HG03442 (cell line): ENCODE measurements around the gene COL27A1.
"Not testable (repeated sequence)": the region's sequence is repeated elsewhere in the genome, so short reads cannot be mapped to it uniquely, and the experiment has no call there.

Source experiments
- ATAC-seq: cut with Tn5 transposase; IDR thresholded peaks from one replicate; pipeline ENCODE4 v1.9.1; 2021; ENCODE audit warnings: mild to moderate bottlenecking, moderate library complexity; ENCODE audit not compliant: unreplicated experiment

Gene COL27A1

DNA sequence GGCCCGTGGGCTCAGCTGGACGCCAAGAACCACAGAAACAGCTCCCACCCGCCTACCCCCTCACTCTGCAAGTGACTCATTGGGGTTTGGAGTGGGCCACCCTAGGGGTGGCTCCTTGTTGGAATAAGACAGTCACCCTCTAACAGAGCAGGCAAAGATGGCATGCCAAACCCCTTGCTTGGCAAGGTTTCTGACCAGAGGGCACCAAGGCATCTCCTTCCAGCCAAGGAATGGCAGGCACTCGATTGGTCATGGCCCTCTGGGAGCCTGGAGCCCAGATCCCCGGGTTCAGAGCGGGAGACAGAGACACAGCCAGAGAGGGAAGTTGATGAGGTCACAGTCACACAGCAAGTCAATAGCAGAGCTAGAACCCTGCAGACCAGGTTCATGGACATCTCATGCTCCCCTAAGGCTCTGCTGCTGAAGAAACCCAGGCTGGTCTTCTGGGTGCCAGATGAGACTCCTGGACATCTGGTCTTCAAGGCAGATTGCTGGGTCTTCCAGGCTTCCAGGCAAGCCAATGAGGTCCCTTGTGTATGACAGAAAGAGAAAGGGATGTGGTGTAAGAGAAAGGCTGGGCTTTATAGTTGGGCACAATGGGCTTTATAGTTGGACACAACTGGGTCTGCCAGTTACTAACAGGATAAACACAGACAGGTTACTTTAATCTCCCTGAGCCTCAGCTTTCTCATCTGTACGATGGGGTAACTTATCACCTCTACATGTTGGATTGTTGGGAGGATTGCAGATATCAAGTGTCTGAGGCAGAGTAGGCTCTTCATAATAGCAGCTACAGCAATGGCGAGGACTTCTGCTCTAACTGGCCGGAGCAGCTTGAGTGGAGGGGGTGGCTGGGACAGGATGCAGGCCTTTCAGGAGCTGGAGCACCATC lies 33.0 kb upstream of the COL27A1 start:
- no peak for ATAC-seq

DNA sequence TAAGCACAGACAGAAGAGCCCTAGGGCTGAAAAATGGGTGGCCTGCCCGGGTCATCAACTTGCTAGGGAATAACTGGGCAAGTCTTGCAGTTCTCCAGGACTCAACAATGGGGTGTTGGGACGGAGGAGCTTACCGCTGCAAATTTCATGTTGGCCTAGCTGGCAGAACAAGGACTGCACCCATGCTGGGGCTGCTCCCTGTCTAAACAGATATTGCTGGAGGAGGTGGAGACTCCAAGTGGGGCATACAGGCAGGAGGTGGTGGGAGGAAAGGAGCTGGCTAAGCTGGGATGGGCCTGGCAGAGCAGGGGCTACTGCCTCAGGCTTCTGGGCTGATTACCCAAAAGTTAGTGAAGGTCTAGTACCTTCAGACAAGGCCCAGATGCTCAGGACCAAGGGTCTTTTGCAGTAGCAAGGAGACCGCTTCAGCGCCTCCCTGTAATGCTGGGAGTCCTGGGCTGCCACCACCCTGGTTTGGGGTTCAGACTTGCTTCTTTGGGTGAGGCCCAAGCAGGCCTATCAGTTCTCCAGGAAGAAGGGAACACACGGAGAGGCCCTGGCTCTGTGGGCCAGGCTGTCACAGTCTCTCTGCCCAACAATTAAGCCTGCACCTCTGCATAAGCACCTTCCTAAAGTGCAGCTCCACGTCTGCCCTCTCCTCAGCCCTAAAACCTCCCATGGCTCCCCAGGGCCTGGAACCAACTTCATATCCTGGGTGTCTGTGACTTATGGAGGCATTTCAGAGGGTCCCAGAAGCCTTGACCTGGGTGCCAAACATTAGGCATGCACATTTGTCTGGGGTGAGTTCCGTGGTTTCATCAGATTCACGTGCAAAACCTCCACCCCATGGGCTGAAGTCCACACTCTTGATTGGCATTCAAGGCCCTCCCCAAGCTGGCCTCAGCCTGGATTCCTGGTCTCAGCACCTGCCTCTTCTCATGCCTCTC lies 32.0 kb upstream of the COL27A1 start:
- no peak for ATAC-seq

DNA sequence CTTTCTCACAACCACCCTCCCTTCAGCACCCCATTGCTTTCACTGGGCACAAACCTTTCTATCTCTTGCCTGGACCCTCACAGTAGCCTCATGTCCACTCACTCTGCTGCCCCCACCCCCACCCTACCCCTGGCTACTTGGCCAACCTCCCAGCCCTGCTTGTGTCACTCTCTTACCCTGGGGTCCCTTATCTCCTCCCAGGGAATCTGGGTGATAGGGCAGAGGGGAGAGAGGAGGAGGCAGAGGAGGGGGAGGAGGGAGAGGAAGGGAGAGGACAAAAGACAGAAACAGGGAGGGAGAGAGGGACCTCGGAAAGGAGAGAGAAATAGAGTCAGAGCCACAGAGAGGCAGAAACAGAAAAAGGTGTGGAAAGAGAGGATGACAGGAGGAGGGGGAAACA lies 31.2 kb upstream of the COL27A1 start:
- no peak for ATAC-seq

DNA sequence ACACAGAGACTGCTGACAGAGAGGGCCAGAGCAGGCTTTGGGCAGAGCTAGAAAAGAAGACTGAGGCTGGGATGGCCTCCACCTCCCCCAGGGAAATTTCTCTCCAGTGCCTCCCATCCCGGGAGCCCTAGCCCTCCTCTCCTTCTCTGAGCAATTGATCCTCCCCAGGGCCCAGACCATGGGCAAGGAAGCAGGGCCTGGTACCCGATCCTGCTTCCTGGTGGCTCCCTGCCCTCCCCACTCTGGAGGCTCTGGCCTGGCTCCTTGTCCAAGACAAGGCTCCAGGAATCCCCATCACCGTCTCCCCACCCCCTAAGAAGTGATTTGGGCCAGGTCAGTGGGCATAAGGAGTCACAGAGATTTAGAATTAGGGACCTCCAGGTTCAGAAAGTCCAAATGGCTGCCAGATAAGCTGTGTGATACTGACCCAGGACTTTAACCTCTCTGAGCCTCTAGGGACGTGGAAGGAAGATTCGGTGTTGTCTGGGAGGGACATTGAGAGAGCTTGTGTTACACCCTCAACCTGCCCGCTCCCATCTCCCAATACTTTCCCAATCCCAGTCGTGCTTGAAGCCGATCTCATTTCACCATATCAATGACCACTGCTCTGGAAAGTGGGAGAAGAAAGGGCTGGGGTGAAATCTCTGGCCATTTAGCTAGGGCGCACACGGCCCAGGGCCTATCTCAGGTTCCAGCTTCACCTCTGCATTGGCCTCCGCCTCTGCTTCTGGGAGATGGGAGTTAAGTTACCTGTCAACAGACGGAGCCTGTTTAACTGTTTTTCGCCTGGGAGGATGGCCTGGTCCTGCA lies 30.5 kb upstream of the COL27A1 start:
- ATAC-seq = no peak

DNA sequence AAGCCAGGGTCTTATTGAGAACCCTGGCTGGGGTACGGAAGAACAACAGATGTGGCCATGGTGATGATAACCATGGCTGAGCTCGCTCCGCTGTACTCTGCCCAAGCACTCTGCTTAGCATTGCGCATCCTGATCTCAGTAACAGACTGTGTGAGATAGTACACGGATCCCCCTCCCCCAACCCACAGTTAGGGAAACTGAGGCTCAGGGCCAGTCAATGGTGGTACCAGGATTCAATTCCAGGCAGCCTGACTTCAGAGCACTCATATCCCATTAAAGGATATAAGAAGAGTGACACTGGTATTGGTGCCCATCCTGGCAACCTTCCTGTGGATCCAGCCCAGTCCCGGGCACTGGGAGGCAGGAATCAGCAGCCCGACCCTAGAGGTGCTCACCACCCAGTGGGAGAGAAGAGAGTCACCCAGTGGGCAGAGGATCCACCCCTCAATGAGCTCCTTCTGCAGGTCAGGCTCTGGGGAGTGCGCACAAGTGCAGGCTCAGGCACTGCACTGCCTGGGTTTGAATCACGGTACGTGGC lies 29.8 kb upstream of the COL27A1 start:
- no peak for ATAC-seq

DNA sequence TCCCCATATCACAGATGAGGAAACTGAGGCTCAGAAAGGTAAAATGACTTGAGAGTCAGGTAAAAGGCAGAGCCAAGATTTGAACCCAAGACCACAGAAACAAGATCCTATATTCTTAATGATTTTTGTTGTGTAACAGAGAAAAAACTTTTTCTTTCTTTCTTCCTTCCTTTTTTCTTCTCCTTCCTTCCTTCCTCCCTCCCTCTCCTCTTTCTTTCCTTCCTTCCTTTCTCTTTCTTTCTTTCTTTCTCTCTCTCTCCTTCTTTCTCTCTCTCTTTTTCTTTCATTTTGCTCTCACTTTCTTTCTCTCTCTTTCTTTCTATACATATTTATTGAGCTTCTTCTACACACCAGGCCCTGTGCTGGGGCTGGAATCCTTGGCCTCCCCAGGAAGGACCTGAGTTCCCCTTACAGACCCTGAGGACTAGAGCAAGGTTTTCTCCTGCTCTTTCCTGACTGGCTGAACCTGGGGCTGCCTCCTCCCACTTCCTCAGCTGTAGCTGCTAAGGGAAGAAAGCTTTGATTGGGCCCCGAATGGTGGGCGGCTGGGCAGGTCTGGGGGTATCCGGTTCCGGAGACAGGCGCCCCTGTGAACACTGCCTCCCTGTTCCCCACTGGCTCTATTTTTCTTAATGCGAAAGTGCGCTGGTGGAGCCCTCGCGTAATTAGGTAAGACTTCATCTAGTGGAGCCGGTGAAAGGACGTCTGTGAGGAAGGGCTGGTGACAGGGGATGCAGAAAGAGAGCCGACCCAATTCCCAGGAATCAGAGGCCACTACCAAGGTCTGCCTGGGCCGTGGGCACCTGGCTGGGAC lies 28.9 kb upstream of the COL27A1 start:
- no peak for ATAC-seq

DNA sequence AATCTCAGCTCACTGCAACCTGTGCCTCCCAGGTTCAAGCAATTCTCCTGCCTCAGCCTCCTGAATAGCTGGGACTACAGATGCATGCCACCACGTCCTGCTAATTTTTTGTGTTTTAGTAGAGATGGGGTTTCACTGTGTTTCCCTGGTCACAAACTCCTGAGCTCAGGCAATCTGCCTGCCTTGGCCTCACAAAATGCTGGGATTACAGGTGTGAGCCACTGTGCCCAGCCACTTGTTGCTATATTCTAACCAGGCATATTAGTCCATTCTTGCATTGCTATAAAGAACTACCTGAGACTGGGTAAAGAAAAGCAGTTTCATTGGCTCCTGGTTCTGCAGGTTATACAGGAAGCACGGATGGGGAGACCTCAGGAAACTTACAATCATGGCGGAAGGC lies 26.6 kb upstream of the COL27A1 start:
- not testable (repeated sequence) for ATAC-seq

DNA sequence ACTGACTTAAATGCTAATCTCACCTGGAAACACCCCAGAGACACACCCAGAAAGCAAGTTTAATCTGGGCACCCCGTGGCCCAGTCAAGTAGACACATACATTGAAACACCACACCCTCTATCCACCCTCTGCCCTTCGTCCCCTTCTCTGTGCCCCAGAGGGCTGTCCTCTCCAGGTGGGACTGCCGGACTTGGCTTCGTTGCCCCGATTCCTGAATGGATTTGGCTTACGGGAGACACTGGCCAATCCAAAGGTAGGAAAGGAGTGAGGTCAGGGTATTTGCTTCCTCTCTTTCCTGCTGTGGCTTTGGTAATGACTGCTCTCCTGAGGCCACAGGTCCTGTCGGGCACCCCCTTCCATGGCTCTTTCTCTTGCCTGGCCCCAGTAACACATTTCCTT lies 25.2 kb upstream of the COL27A1 start:
- ATAC-seq = no peak

DNA sequence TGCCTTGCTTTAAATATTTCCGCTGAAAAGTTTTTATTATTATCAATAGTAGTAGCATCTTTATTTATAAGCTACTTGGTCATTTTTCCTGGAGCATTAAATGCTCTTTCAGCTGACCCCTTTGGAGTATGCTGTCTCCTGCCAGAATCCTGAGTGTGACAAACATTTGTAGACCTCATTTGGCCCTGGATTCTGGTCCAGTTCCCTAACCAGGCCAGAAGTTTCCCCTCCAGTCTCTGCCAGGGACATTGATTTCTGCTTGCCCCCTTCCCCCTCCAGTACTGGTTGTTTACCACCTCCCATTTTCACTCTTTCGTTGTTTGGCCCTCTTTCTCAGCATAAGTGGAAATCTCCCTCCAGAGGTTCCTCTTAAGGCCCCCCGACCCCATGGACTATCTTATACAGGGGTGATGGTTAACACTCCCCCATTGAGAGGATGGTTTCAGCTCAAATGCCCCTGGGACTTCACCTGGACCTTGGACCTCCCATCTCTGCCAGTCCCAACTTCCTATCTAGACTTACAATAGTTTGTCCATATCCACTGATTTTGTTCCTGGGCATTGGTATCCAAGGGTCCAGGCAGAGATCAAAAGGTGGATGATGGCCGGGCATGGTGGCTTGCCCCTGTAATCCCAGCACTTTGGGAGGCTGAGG lies 24.6 kb upstream of the COL27A1 start:
- ATAC-seq = no peak

DNA sequence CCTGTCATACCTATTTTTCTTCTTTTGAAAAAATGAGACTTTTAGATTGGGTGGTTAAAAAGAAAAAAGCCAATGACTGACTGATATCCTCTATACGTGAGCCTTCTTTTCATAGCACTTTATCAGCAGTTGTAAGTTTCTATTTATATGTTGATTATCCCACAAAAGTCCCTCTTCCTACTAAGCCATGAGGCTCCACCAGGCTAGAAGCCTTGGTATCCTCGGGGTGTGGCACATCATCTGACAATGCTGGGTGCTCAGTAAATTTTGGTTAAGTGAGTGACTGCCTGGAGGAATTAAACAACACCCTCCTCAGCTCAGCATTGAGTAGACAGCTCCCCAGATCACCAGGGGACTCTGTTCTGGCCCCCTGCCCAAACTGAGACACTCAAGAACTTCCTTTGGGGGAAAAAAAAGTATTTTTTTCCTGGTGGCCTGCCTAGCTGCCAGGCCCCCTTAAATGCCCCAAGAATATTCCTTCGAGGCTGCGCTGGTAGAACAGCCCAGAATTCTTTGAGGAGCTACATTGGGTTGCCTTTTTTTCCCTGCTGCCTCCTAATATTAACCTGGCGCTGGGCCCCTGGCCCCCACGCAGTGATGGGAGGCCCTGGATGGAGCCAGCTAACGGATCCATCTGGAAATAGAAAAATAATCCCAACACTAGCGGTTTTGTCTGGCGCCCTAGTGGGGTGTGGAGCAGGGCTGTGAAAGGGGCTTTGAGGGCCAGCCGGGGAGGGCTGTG lies 23.4 kb upstream of the COL27A1 start:
- ATAC-seq = no peak

DNA sequence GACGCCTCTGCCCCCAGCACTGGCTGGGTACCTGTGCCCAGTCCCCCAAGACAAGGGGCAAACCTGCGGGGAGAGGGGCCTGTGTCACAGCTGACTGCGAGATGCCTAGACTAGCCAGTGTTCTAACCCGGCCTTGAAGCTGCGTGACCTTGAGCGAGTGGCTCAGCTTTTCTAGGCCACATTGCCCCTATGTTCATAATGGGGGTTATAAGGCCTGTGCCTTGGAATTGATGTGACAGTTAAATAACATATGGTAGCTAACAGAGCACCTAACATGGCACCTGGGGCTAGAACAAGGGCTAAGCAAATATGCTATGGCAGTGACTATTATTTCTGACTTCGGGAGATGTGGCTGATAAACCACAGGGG lies 22.8 kb upstream of the COL27A1 start:
- no peak for ATAC-seq

DNA sequence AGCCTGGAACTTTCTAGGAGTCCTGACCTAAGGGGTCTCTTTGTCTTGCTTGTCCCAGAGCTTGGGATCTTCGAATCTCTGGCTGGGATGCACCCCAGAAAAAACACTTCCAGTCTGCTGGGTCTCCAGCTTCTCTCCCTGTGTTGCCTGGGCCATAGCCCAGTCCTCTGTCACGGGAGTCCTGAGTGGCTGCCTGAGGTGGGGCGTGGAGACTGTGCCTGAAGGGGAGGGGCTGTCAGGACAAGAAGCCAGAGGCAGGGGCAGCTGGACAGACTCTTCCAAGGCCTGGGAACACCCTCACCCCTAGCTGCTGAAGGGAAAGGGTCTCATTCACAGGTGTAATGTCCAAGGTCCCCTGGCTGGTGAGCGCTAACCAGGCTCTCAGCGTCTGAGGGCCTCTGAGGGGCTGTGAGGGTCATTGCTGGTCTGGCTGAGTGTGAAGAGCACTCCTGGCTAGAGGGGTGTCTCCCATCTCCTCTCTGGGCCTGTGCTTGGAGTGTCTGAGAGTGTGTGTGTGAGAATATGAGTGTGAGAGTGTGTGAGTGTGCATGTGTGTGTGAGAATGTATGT lies 20.4 kb upstream of the COL27A1 start:
- ATAC-seq = no peak

DNA sequence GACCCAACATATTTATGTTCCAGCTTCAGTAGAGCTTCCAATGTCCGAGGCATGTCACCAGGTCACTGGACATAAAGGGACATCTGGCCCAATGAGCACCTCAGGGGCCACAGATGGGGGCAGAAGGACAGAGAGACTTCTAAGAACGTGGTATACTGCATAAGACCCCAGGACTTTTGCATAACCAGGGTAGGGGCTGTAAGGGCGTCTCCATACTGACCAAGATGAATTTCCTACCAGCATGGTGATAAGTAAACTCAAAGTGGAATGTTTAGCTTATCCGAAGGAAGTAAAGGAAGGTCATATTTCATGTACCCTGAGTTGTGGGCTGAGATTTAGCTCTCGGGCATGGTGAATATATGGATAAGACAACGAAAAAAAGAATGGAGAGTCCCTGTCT lies 17.5 kb upstream of the COL27A1 start:
- no peak for ATAC-seq

DNA sequence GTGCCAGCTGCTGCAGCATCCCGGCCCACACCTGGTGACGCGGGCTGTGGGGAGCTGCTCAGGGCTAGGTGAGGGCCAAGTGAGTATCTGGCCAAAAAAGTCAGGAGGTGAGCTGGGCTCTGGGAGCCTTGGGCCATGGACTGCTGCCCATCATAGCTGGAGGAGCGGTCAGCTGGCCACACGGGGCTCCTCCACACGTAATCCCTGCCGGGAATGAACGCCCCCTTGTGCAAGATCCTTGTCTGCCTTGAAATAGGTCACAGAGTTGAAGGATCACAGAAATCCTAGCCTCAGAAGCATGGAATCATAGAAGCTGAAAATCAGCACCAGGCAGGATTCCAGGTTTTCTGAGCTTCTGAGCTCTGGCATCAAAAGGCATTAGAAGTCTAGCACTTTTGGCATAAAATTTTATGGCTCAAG lies 16.8 kb upstream of the COL27A1 start:
- no peak for ATAC-seq

DNA sequence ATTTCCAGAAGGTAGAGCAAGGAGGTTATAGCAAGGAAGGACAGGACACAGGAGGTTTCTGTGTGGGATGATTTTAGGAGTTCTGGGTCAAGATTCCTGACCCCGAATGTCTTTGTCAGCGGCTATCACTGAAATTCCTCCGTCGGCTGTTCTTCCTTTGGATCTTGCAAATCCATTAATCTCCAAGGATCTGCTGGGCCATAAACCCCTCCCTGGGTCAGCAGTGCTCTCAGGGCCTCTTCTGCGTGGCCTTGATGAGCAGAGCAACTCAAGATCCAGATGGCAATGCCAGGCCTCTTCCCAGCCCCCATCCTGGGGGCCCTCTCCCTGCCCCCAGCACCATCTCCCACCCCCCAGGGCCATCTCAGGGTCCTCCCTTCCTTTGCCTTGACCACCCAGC lies 16.3 kb upstream of the COL27A1 start:
- ATAC-seq = no peak

DNA sequence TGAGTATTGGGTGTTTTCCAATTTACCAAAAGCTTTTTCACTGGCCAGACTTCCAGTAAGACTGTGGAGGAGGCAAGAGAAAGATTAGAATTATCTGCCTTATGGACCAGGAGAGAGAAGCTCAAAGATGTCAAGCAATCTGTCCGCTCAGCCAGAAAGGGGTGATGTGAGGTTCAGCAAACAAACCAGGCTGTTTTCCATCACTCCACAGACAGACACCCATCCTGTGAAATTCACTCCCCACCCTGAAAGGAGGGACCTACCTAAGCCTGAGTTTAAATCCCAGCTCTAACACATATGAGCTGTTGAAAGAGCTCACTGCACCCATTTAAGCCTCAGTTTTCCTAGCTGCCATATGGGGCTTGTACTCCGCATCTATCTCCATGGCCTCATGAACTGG lies 14.9 kb upstream of the COL27A1 start:
- ATAC-seq = no peak

DNA sequence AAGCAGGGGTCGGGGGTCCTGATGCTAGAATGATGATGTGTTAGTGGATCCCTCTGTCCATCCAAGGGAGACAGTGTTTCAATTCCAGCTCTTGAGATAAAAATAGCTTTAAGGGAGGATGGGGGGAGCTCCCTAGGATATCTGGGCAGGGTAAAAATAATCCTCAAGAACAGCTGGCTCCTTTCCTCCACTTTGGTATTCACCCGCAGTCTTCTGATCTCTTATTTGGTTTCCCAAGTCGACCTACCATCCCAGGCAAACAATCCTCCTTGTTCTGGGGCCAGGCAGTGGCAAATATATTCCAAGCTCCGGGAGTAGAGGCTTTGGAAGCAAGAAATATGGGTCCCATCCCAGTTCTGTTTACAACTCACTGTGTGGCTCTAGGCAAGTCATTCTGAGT lies 14.5 kb upstream of the COL27A1 start:
- no peak for ATAC-seq
